NCI-H446 treated with DMSO at 0.1 percent for 48 hours (cell line): Measurements from ENCODE around the gene CCL8.

Experiments used
- DNase-seq: peaks from one replicate; lab custom pipeline; 2025; lab: John Stamatoyannopoulos, UW

Gene CCL8

DNA sequence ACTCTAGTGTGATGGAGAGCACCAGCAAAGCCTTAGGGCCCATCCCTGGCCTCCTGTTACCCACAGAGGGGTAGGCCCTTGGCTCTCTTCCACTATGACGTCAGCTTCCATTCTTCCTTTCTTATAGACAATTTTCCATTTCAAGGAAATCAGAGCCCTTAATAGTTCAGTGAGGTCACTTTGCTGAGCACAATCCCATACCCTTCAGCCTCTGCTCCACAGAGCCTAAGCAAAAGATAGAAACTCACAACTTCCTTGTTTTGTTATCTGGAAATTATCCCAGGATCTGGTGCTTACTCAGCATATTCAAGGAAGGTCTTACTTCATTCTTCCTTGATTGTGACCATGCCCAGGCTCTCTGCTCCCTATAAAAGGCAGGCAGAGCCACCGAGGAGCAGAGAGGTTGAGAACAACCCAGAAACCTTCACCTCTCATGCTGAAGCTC is at the start of gene CCL8:
CCL8 (plus strand) TSS at position 397 of the 445 bp plus-strand sequence. CDS start 67 bp downstream, outside the sequence.
- no peak for DNase-seq

- DNase-seq = no peak
Observed at GRCh38 chr17:34269969-34270368, 49.3 kb upstream of the CCL8 start, which contains the start of gene CCL7. CCL7 (plus strand) TSS chr17:34270221; CDS start chr17:34270291, 70 bp downstream.

GRCh38 chr17:34275881-34276280 is 43.4 kb upstream of the CCL8 start:
- peak; percentile 12 for DNase-seq

- DNase-seq = no peak
Observed at GRCh38 chr17:34276826-34277225, 42.4 kb upstream of the CCL8 start.

DNA sequence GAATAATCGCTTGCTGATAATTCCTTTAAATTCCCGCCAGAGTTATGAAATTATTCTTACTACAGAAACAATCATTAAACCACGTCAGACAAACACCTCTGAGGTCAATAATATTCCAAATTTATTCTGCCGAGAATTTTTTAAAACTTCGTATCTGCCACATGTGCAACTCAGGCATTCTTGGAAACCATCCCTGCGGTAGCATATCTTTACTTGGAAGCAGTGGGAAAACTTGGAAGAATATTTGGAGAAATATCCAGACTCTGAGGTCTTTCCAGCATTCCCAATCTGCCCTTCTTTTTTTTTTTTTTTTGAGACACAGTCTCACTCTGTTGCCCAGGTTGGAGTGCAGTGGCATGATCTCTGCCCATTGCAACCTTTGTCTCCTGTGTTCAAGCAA is 35.7 kb upstream of the CCL8 start:
- no peak for DNase-seq

DNA sequence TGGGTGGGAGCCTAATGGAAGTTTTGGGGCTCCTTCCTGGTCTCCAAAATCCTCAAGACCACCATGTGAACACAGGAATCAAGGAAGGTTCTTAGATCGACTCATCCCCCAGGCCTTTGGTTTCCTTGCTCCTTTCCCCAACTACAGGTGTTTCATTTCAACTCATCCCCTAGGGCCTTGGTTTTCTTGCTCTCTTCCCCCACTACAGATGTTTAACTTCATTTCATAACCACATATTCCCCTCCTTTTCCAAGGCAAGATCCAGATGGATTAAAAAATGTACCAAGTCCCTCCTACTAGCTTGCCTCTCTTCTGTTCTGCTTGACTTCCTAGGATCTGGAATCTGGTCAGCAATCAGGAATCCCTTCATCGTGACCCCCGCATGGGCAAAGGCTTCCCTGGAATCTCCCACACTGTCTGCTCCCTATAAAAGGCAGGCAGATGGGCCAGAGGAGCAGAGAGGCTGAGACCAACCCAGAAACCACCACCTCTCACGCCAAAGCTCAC is 33.9 kb upstream of the CCL8 start, which contains the start of gene CCL11:
CCL11 (plus strand) TSS at position 457 of the 507 bp plus-strand sequence. CDS start 67 bp downstream, outside the sequence.
- no peak for DNase-seq

- DNase-seq = no peak
Observed at GRCh38 chr17:34287875-34288274, 31.4 kb upstream of the CCL8 start.

DNA sequence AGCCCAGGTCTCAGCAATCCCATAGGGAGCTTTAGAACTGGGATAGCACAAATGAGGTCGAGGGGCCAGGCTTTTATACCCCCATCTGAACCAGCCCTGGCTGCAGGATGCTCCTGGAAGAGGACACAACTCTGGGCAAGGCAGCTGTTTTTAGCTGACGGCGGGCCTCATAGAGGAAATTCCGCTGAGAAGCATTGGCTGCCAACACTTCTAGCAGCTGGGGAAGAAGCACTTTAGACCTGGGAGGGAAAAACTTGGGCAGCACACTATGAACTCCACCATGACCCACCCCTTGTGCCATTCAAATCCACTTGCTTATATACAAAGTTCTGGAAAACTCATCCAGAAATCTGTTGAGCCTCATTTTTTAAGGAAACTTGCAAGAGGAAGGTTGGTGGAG is 28.6 kb upstream of the CCL8 start:
- DNase-seq = no peak

GRCh38 chr17:34291721-34292348 is 27.4 kb upstream of the CCL8 start:
- no peak for DNase-seq

DNA sequence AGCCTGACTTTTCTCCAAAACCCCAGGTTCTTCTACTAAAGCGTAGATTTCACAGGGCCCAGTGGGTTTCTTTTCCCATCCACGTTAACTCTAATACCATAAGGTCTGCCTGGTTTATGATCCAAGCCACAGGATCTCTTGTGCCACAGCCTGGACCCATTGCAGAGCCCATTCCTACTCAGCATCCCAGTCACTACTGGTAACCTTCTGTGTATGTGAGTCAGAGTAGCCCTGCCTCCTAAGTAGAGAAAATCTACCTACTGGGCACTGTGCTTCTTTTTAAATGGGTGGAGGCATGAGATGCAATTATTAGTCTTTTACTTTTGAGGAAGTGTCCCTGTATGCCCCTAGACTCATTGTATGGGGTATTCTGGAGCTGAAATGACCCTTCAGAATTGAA is 20.2 kb upstream of the CCL8 start:
- no peak for DNase-seq

GRCh38 chr17:34299956-34300577 is 19.2 kb upstream of the CCL8 start:
- no peak for DNase-seq

DNA sequence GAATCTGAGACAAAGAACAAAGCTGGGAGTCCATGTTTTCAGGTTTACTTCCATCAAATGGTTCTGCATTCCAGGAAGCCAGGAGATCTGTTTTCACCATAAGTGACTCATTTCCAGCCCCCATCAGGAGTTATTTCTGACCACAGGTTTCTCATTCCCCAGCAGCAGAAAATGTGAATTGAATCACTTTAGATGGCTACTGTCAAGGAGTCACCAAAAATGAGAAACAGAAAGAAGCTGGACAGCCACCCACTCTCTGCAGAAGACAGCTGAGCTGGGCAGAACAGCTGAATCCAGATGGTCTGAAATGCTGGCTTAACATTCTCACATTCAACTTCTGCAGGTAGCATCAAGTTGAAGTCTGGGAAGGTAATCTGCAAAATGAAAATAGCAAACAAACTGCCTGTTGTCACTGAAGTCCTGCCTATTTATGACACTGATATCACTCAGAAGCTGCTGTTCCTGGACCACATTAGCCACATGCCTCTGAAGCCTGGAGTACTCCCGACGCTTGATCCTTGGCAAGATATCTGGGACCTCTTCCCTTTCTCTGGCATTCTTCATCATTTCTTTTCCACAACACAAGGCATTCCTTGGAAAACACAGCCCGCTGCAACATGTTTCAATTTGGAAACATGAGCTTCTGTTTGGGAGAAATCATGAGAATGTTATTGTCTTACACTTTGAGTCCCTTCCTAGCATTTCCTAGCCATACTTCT is 18.4 kb upstream of the CCL8 start:
- DNase-seq = no peak

- no peak for DNase-seq
Observed at GRCh38 chr17:34301986-34302385, 17.2 kb upstream of the CCL8 start.

DNA sequence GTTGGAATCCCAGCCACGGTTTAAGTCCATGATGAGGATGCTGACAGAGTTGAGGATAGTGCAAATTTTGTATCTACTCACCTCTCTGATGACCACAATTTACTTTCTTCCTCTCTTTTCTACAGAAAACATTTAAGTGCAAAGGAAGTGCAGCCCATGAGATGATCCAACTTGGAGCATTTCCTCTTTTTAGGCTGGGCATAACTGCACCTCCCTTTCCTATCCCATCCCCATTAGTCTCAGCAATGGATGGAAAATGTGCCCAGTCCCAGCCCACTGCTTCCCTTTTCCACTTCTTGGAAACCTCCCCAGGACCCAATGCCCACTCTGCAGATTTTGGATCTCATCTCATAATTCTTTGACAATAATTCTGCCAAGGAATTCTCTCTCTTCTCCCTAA is 16.6 kb upstream of the CCL8 start:
- no peak for DNase-seq

GRCh38 chr17:34303606-34304005 is 15.6 kb upstream of the CCL8 start:
- no peak for DNase-seq

- no peak for DNase-seq
Observed at GRCh38 chr17:34305061-34305460, 14.2 kb upstream of the CCL8 start.

GRCh38 chr17:34305606-34306005 is 13.6 kb upstream of the CCL8 start:
- no peak for DNase-seq

DNA sequence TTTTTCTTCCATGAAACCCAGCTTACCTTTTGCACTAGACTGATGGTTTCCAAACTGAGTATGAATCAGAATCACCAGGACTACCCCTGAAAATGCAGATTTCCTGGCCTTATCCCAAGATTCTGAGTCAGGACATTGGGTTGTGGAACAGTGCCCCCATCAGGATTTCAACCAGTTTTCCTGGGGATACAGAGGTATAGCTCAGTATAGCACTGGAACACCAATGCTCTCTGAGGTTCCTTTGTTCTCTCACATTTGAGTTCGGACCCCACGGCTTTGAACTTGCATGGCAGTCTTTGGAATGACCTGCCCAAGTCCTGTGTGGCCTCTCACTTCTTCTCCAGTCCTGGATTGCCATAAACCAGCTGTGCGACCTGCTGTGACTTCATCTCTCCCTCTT is 12.8 kb upstream of the CCL8 start:
- DNase-seq = no peak

DNA sequence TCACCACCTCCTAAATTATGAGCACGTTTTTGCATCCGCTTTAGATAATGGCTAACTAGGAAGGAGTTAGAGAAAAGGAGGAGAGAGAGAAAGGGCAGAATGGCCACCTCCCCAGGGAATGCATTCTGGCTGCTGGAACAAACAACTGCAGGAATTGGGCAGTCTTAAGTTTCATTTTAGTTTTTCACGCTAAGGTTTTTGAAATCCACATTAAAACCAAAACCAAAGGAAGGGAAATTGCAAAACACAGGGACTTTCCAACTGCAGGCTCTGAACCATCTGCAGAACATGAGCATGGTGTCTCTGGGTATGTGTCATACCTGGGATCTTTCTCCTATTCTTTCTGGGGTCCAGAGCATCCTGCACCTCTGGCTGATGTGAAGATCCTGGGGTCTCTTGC is 12.1 kb upstream of the CCL8 start:
- DNase-seq = no peak

- DNase-seq = no peak
Observed at GRCh38 chr17:34308371-34308770, 10.9 kb upstream of the CCL8 start.

DNA sequence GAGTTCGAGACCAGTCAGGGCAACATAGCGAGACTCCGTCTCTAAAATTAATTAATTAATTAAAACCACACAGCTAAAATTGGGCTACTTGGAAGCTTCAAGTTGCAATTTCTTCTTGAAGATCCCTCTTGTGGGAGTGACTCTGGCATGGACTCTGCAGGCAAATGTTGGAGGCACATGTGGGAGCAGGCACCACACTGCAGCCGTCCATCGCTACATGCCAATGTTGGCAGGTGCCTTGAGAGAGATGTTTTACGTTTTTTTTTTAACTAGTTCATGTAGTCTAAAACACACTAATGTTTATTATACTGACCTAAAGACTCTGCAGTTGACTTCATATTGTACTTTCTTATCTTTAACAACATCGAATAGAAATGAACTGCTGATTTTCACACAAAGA is 7.9 kb upstream of the CCL8 start:
- DNase-seq = no peak

DNA sequence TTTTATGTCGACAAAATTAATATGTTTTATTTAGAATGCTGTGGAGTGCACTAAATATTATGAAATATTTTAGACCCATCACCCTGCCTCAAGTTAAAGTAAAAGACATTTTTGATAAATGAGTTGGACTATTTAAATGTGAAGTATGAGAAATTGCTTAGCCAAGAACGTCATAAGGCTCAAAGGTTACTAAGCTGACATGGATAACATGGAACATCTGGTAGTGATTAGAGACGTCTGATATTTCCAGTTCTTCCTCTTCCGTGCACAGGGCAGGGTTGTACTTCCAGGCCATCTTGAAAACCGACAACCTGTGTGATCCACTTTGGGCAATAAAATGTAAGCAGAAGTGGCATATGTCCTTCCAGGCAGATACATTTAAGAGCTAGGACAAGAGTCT is 7.2 kb upstream of the CCL8 start:
- no peak for DNase-seq

GRCh38 chr17:34313164-34313563 is 6.1 kb upstream of the CCL8 start:
- no peak for DNase-seq
